Measurements from ENCODE around the gene BICDL1. TPM values are rescaled to one million over a fixed set of nuclear protein-coding genes. Genes with fewer than 3 reads are reported as not detected.
"Not testable (repeated sequence)": the region's sequence is repeated elsewhere in the genome, so short reads cannot be mapped to it uniquely, and the experiment has no call there.

The BICDL1 gene
- total RNA-seq, 1 donor from 2014 or later = 136 TPM

GRCh38 chr12:120010661-120011230, 21.7 kb downstream of the BICDL1 start:
- H3K27ac Mint-ChIP-seq = peak overlapping the region; percentile 95
- H3K36me3 Mint-ChIP-seq (ENCODE audit: low read depth) = peaks cover 40% of the 10 kb centered on the region
- no peaks in the 10 kb centered on the region for H3K9me3 Mint-ChIP-seq
- H3K27me3 Mint-ChIP-seq (ENCODE audit: insufficient read depth) = no peaks in the 10 kb centered on the region
- no peak overlapping the region for H3K4me3 Mint-ChIP-seq
- intact Hi-C loops (cut with micrococcal nuclease) = loop anchor here (10.0 kb wide), 1 partner anchor 1976 kb away; no protein-coding TSS in a partner anchor
- peaks cover 93% of the 10 kb centered on the region for H3K4me1 Mint-ChIP-seq (ENCODE audit: low read depth)
- no peak for DNase-seq (ENCODE audit: low spot score)

- Mint-ChIP-seq H3K4me3 (peak overlapping the region; percentile 72), H3K36me3 (ENCODE audit: low read depth) (peaks cover 38% of the 10 kb centered on the region), H3K9me3 (no peaks in the 10 kb centered on the region), H3K27ac (peak overlapping the region; percentile 95), H3K27me3 (ENCODE audit: insufficient read depth) (no peaks in the 10 kb centered on the region), H3K4me1 (ENCODE audit: low read depth) (peaks cover 88% of the 10 kb centered on the region)
- intact Hi-C loops (cut with micrococcal nuclease) = loop anchor here (1.0 to 10.0 kb wide), 6 partner anchors 24 to 1977 kb away; partner anchors contain the start of gene RPLP0
- DNase-seq (ENCODE audit: low spot score) = peak; percentile 84
Measured at GRCh38 chr12:120012067-120012621, 23.1 kb downstream of the BICDL1 start.

- H3K4me3 Mint-ChIP-seq = peak overlapping the region; percentile 65
- intact Hi-C loops (cut with micrococcal nuclease) = loop anchor here (10.0 kb wide), 1 partner anchor 1979 kb away; no protein-coding TSS in a partner anchor
- peak; percentile 62 for DNase-seq (ENCODE audit: low spot score)
- H3K27me3 Mint-ChIP-seq (ENCODE audit: insufficient read depth) = no peaks in the 10 kb centered on the region
- H3K4me1 Mint-ChIP-seq (ENCODE audit: low read depth) = peaks cover 83% of the 10 kb centered on the region
- no peaks in the 10 kb centered on the region for H3K9me3 Mint-ChIP-seq
- peaks cover 39% of the 10 kb centered on the region for H3K36me3 Mint-ChIP-seq (ENCODE audit: low read depth)
- peak overlapping the region; percentile 95 for H3K27ac Mint-ChIP-seq
Measured at GRCh38 chr12:120013659-120014380, 24.8 kb downstream of the BICDL1 start.

- peaks cover 39% of the 10 kb centered on the region for H3K36me3 Mint-ChIP-seq (ENCODE audit: low read depth)
- intact Hi-C loops (cut with micrococcal nuclease) = loop anchor here (10.0 kb wide), 1 partner anchor 1980 kb away; no protein-coding TSS in a partner anchor
- not testable (repeated sequence) for DNase-seq (ENCODE audit: low spot score); H3K27me3 Mint-ChIP-seq (ENCODE audit: insufficient read depth); H3K9me3 Mint-ChIP-seq
- H3K4me3 Mint-ChIP-seq = peak overlapping the region; percentile 65
- H3K4me1 Mint-ChIP-seq (ENCODE audit: low read depth) = peaks cover 77% of the 10 kb centered on the region
- peak overlapping the region; percentile 95 for H3K27ac Mint-ChIP-seq
Measured at GRCh38 chr12:120014381-120014735, 25.3 kb downstream of the BICDL1 start.

- Mint-ChIP-seq H3K9me3 (no peaks in the 10 kb centered on the region), H3K36me3 (ENCODE audit: low read depth) (peaks cover 39% of the 10 kb centered on the region), H3K4me1 (ENCODE audit: low read depth) (peaks cover 75% of the 10 kb centered on the region), H3K27me3 (ENCODE audit: insufficient read depth) (no peaks in the 10 kb centered on the region), H3K27ac (peak overlapping the region; percentile 95), H3K4me3 (peak overlapping the region; percentile 72)
- DNase-seq (ENCODE audit: low spot score) = peak; percentile 58
- intact Hi-C loops (cut with micrococcal nuclease) = loop anchor here (1.0 to 10.0 kb wide), 4 partner anchors 8 to 1981 kb away; no protein-coding TSS in a partner anchor
Measured at GRCh38 chr12:120015313-120015712, 26.3 kb downstream of the BICDL1 start.

GRCh38 chr12:120016199-120016598, 27.2 kb downstream of the BICDL1 start:
- Mint-ChIP-seq H3K27ac (peak overlapping the region; percentile 95), H3K36me3 (ENCODE audit: low read depth) (peaks cover 39% of the 10 kb centered on the region), H3K4me1 (ENCODE audit: low read depth) (peaks cover 70% of the 10 kb centered on the region), H3K4me3 (peak overlapping the region; percentile 19)
- not testable (repeated sequence) for H3K27me3 Mint-ChIP-seq (ENCODE audit: insufficient read depth); H3K9me3 Mint-ChIP-seq; DNase-seq (ENCODE audit: low spot score)
- intact Hi-C loops (cut with micrococcal nuclease) = loop anchor here (10.0 kb wide), 1 partner anchor 1981 kb away; no protein-coding TSS in a partner anchor

- Mint-ChIP-seq H3K4me1 (ENCODE audit: low read depth) (peaks cover 41% of the 10 kb centered on the region), H3K27ac (peak overlapping the region; percentile 67), H3K4me3 (no peak overlapping the region), H3K27me3 (ENCODE audit: insufficient read depth) (no peaks in the 10 kb centered on the region), H3K9me3 (peaks cover 6% of the 10 kb centered on the region), H3K36me3 (ENCODE audit: low read depth) (peaks cover 50% of the 10 kb centered on the region)
- no peak for DNase-seq (ENCODE audit: low spot score)
- intact Hi-C loops (cut with micrococcal nuclease) = loop anchor here (10.0 kb wide), 1 partner anchor 1984 kb away; no protein-coding TSS in a partner anchor
Measured at GRCh38 chr12:120019197-120019596, 30.2 kb downstream of the BICDL1 start.

- Mint-ChIP-seq H3K9me3 (peaks cover 12% of the 10 kb centered on the region), H3K4me1 (ENCODE audit: low read depth) (peaks cover 34% of the 10 kb centered on the region), H3K27me3 (ENCODE audit: insufficient read depth) (no peaks in the 10 kb centered on the region), H3K27ac (peak overlapping the region; percentile 44), H3K36me3 (ENCODE audit: low read depth) (peaks cover 56% of the 10 kb centered on the region), H3K4me3 (no peak overlapping the region)
- no peak for DNase-seq (ENCODE audit: low spot score)
- intact Hi-C loops (cut with micrococcal nuclease) = loop anchor here (10.0 kb wide), 1 partner anchor 1985 kb away; no protein-coding TSS in a partner anchor
Measured at GRCh38 chr12:120019938-120020337, 30.9 kb downstream of the BICDL1 start.

GRCh38 chr12:120024193-120024592, 35.2 kb downstream of the BICDL1 start:
- peaks cover 43% of the 10 kb centered on the region for H3K36me3 Mint-ChIP-seq (ENCODE audit: low read depth)
- no peak overlapping the region for H3K27ac Mint-ChIP-seq
- intact Hi-C loops (cut with micrococcal nuclease) = no loop called here
- H3K4me1 Mint-ChIP-seq (ENCODE audit: low read depth) = peaks cover 5% of the 10 kb centered on the region
- no peak overlapping the region for H3K4me3 Mint-ChIP-seq
- DNase-seq (ENCODE audit: low spot score) = no peak
- H3K9me3 Mint-ChIP-seq = peaks cover 12% of the 10 kb centered on the region
- H3K27me3 Mint-ChIP-seq (ENCODE audit: insufficient read depth) = no peaks in the 10 kb centered on the region

GRCh38 chr12:120025640-120026039, 36.6 kb downstream of the BICDL1 start:
- Mint-ChIP-seq H3K36me3 (ENCODE audit: low read depth) (peaks cover 37% of the 10 kb centered on the region), H3K27ac (no peak overlapping the region), H3K27me3 (ENCODE audit: insufficient read depth) (no peaks in the 10 kb centered on the region), H3K4me3 (no peak overlapping the region), H3K9me3 (peaks cover 12% of the 10 kb centered on the region), H3K4me1 (ENCODE audit: low read depth) (no peaks in the 10 kb centered on the region)
- no peak for DNase-seq (ENCODE audit: low spot score)
- intact Hi-C loops (cut with micrococcal nuclease) = no loop called here

- no peaks in the 10 kb centered on the region for H3K9me3 Mint-ChIP-seq
- no peak overlapping the region for H3K4me3 Mint-ChIP-seq
- intact Hi-C loops (cut with micrococcal nuclease) = loop anchor here (1.0 kb wide), 1 partner anchor 17 kb away; no protein-coding TSS in a partner anchor
- no peak overlapping the region for H3K27ac Mint-ChIP-seq
- no peaks in the 10 kb centered on the region for H3K27me3 Mint-ChIP-seq (ENCODE audit: insufficient read depth)
- H3K4me1 Mint-ChIP-seq (ENCODE audit: low read depth) = peaks cover 7% of the 10 kb centered on the region
- no peak for DNase-seq (ENCODE audit: low spot score)
- peaks cover 23% of the 10 kb centered on the region for H3K36me3 Mint-ChIP-seq (ENCODE audit: low read depth)
Measured at GRCh38 chr12:120032242-120032641, 43.2 kb downstream of the BICDL1 start.

GRCh38 chr12:120037851-120038250, 48.8 kb downstream of the BICDL1 start:
- H3K4me3 Mint-ChIP-seq = no peak overlapping the region
- intact Hi-C loops (cut with micrococcal nuclease) = no loop called here
- DNase-seq (ENCODE audit: low spot score) = no peak
- peaks cover 22% of the 10 kb centered on the region for H3K36me3 Mint-ChIP-seq (ENCODE audit: low read depth)
- no peaks in the 10 kb centered on the region for H3K27me3 Mint-ChIP-seq (ENCODE audit: insufficient read depth)
- no peaks in the 10 kb centered on the region for H3K9me3 Mint-ChIP-seq
- peaks cover 12% of the 10 kb centered on the region for H3K4me1 Mint-ChIP-seq (ENCODE audit: low read depth)
- H3K27ac Mint-ChIP-seq = no peak overlapping the region

GRCh38 chr12:120039711-120040110, 50.7 kb downstream of the BICDL1 start:
- no peaks in the 10 kb centered on the region for H3K9me3 Mint-ChIP-seq
- intact Hi-C loops (cut with micrococcal nuclease) = loop anchor here (2.0 kb wide), 1 partner anchor 17 kb away; no protein-coding TSS in a partner anchor
- H3K36me3 Mint-ChIP-seq (ENCODE audit: low read depth) = peaks cover 22% of the 10 kb centered on the region
- DNase-seq (ENCODE audit: low spot score) = no peak
- no peak overlapping the region for H3K27ac Mint-ChIP-seq
- H3K27me3 Mint-ChIP-seq (ENCODE audit: insufficient read depth) = no peaks in the 10 kb centered on the region
- H3K4me3 Mint-ChIP-seq = no peak overlapping the region
- peaks cover 12% of the 10 kb centered on the region for H3K4me1 Mint-ChIP-seq (ENCODE audit: low read depth)

Data from activated T-helper 1 cell treated with anti-CD3 and anti-CD28 coated beads, Interleukin-12 subunit alpha, Interleukin-12 subunit beta, Interleukin-2, Interleukin-4 antibody, amounts not matched to agents 30 ng/mL and 10 ng/mL and 1 ng/mL, durations not matched to agents 14 hours and 24 hours and 36 hours (primary cell).